NB4 (cell line): ENCODE results near the gene GALK1.
A peak's percentile ranks its signal among the peaks of the same experiment; 100 is the strongest.

Experiments
- DNase-seq: peaks from one replicate; pipeline ENCODE4 v3.0.0; 2010; ENCODE audit warnings: low read depth
- H3K4me3 ChIP-seq: one replicate; pipeline ENCODE4 v1.5.1; 2011; ENCODE audit warnings: mild to moderate bottlenecking, low read depth, low read length, moderate library complexity
- MYC ChIP-seq: IDR thresholded peaks from 2 replicates; pipeline ENCODE4 v1.6.1; 2011; ENCODE audit warnings: low read depth, low read length
- POLR2A ChIP-seq: IDR thresholded peaks from 2 replicates; pipeline ENCODE4 v1.6.1; 2011; ENCODE audit warnings: mild to moderate bottlenecking; ENCODE audit not compliant: insufficient read length; ENCODE audit errors: extremely low read depth
- TF ChIP-seq, protein P1 (sequence below): IDR thresholded peaks from one replicate; pipeline ENCODE4 v1.5.1; 2012; ENCODE audit warnings: low read depth, low read length
- TF ChIP-seq, protein P2 (sequence below): IDR thresholded peaks from 2 replicates; pipeline ENCODE4 v1.6.1; 2011; ENCODE audit warnings: low read depth, low read length

GALK1 gene

DNA sequence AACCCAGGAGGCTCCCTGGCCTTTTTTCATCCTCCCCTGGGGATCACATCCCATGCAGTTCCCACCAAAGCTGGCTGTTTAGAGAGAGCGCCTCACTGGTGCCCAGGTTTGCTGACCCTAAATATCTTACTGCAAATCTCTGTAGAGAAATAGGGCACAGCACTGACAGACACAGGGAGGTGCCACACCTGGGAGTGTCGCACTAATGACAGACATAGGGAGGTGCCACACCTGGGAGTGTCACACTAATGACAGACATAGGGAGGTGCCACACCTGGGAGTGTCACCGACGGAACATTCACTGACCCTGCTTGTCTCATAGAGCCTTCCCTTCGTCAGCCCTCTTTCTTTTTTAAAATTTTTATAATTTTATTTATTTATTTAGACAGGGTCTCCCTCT, 45.2 kb upstream of the GALK1 start:
- H3K4me3 ChIP-seq: no peak overlapping the region
- DNase-seq: no peak
- no peak for TF ChIP-seq MYC
- TF ChIP-seq, protein P1, sequence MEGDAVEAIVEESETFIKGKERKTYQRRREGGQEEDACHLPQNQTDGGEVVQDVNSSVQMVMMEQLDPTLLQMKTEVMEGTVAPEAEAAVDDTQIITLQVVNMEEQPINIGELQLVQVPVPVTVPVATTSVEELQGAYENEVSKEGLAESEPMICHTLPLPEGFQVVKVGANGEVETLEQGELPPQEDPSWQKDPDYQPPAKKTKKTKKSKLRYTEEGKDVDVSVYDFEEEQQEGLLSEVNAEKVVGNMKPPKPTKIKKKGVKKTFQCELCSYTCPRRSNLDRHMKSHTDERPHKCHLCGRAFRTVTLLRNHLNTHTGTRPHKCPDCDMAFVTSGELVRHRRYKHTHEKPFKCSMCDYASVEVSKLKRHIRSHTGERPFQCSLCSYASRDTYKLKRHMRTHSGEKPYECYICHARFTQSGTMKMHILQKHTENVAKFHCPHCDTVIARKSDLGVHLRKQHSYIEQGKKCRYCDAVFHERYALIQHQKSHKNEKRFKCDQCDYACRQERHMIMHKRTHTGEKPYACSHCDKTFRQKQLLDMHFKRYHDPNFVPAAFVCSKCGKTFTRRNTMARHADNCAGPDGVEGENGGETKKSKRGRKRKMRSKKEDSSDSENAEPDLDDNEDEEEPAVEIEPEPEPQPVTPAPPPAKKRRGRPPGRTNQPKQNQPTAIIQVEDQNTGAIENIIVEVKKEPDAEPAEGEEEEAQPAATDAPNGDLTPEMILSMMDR: no peak
- TF ChIP-seq POLR2A: no peak
- TF ChIP-seq, protein P2, sequence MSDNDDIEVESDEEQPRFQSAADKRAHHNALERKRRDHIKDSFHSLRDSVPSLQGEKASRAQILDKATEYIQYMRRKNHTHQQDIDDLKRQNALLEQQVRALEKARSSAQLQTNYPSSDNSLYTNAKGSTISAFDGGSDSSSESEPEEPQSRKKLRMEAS: no peak

DNA sequence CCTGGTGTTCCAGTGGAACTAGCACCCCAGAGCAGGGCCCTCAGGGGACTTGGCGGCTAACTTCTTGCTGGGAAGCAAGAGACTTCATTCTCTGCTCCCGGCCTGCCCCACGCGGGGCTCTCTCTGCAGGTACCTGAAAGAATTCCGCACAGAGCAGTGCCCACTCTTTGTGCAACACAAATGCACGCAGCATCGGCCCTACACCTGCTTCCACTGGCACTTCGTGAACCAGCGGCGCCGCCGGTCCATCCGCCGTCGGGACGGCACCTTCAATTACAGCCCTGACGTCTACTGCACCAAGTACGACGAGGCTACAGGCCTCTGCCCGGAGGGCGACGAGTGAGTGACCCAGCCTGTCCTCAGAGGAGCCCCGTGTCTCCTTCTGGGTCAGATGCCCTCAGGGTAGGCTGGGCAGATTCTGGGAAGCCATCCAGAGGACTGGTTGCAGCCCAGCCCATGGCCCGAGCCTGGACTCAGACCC, 44.7 kb upstream of the GALK1 start:
- TF ChIP-seq, protein P2: no peak
- no peak for TF ChIP-seq MYC
- TF ChIP-seq, protein P1: no peak
- TF ChIP-seq POLR2A: no peak
- DNase-seq: no peak
- no peak overlapping the region for H3K4me3 ChIP-seq

DNA sequence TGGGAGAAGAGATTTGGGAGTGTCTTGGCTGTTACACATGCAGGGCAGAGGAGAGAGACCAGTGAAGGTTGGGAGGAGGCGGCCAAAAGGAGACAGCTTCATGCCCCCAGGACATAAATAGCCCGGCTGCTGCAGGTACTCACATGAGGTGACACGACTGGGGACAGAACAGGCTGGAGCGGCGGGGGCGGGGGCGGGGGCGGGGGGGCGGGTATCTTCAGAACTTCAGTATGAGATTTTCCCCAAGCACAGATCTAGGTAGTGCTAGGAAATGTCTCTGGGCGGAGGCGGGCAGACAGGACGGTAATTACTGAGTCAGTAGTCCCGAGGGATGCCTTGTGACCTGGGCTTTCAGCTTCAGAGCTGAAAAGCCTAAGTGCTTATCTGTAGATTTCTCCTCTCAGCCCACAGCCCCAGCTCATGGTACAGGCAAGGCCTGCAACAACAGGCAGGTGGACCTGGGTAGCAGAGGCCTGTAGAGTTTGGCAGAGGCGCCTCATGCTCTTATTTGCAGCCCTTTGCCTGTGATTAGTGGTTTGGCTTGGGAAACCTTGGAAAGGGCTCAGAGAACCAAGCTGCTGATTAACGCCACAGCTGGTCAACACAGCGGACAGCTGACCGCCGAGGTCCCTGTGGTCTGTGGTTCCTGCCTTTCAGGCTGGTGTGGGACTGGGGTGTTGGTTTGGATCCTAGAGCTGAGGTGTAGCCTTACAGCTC, 44.1 kb upstream of the GALK1 start:
- DNase-seq: peak; percentile 77
- no peak for TF ChIP-seq MYC
- TF ChIP-seq, protein P2: no peak
- TF ChIP-seq, protein P1: no peak
- no peak for TF ChIP-seq POLR2A
- no peak overlapping the region for H3K4me3 ChIP-seq

DNA sequence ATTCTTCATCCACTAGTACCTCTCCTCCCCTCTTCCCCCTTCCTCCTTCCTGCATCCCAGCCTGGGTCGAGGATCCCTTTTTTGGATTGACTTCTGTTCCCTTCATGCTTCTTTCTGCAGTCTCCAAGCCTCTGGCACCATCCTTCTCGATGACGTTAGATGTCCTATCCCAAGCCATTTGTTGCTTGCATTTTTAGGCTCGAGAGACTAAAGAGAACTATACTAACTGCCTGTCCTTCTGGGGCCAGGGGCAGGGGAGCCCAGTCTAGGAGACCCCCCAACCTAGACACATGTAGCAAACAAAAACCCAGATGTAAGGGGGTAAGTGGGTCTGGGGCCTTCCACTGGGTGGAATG, 43.5 kb upstream of the GALK1 start:
- DNase-seq: no peak
- TF ChIP-seq POLR2A (no peak), MYC (no peak)
- TF ChIP-seq, protein P1: no peak
- TF ChIP-seq, protein P2: no peak
- no peak overlapping the region for H3K4me3 ChIP-seq

DNA sequence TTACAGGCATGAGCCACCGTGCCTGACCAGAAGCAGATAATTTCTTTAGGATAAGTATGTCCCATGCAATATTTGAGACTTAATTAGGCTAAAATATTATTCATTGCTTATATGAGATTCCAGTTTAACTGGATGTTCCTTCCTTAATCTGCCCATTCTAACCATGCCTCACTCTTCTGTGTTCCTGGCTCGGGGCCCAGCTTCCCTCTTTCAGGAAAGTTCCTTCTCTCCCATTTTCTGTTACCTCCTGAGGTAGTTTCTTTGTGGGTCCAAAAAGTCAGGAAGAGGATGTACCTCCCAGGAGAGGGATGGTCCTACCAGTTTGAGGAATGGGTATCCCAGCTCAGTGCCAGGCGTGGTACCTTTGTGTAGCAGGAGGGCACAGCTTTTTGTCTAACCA, 42.9 kb upstream of the GALK1 start:
- H3K4me3 ChIP-seq: no peak overlapping the region
- no peak for DNase-seq
- TF ChIP-seq, protein P2: no peak
- TF ChIP-seq MYC (no peak), POLR2A (no peak)
- TF ChIP-seq, protein P1: no peak
